GM23248 (cell line): ENCODE measurements around the gene EME1. TPM values are rescaled to one million over a fixed set of nuclear protein-coding genes. Genes with fewer than 3 reads are reported as not detected.
"Not testable (repeated sequence)": the region's sequence is repeated elsewhere in the genome, so short reads cannot be mapped to it uniquely, and the experiment has no call there.

Experiments
- DNase-seq: peaks from one replicate; pipeline ENCODE4 v3.0.0-alpha.2; 2015
- H2AFZ ChIP-seq: fragments of 200-600 bp; sonication (generic); 2 replicates; pipeline ENCODE4 v1.6.1; 2016; ENCODE audit warnings: antibody characterized with exemption
- H3F3A ChIP-seq: fragments of 200-600 bp; sonication (generic); 2 replicates; pipeline ENCODE4 v1.6.1; 2016; ENCODE audit warnings: mild to moderate bottlenecking, antibody characterized with exemption, mixed run types; ENCODE audit not compliant: insufficient read depth
- H3K27ac ChIP-seq: fragments of 200-600 bp; sonication (generic); 2 replicates; pipeline ENCODE4 v1.5.1; 2016; ENCODE audit warnings: mild to moderate bottlenecking
- H3K27me3 ChIP-seq: fragments of 200-600 bp; sonication (generic); replicated peaks from 2 replicates; pipeline ENCODE4 v1.6.1; 2016; ENCODE audit warnings: mild to moderate bottlenecking; ENCODE audit not compliant: insufficient read depth
- H3K36me3 ChIP-seq: fragments of 200-600 bp; sonication (generic); 2 replicates; pipeline ENCODE4 v1.6.1; 2016; ENCODE audit warnings: low read depth, mild to moderate bottlenecking
- H3K4me1 ChIP-seq: fragments of 200-600 bp; sonication (generic); 2 replicates; pipeline ENCODE4 v1.6.1; 2016; ENCODE audit warnings: mild to moderate bottlenecking; ENCODE audit not compliant: insufficient read depth
- H3K4me2 ChIP-seq: fragments of 200-600 bp; sonication (generic); one replicate; pipeline ENCODE4 v1.6.1; 2016; ENCODE audit warnings: mild to moderate bottlenecking; ENCODE audit not compliant: unreplicated experiment
- H3K4me3 ChIP-seq: fragments of 200-600 bp; sonication (generic); 2 replicates; pipeline ENCODE4 v1.5.1; 2016; ENCODE audit warnings: mild to moderate bottlenecking
- H3K79me2 ChIP-seq: fragments of 200-600 bp; sonication (generic); 2 replicates; pipeline ENCODE4 v1.6.1; 2016; ENCODE audit warnings: mild to moderate bottlenecking; ENCODE audit not compliant: insufficient read depth
- H3K9ac ChIP-seq: fragments of 200-600 bp; sonication (generic); 2 replicates; pipeline ENCODE4 v1.6.1; 2016; ENCODE audit warnings: mild to moderate bottlenecking
- H3K9me2 ChIP-seq: fragments of 200-600 bp; sonication (generic); 2 replicates; pipeline ENCODE4 v1.6.1; 2016; ENCODE audit warnings: mixed run types, mild to moderate bottlenecking, moderate library complexity; ENCODE audit not compliant: insufficient read depth
- H3K9me3 ChIP-seq: fragments of 200-600 bp; sonication (generic); one replicate; pipeline ENCODE4 v1.6.1; 2017; ENCODE audit warnings: low read depth
- H4K20me1 ChIP-seq: fragments of 200-600 bp; sonication (generic); 2 replicates; pipeline ENCODE4 v1.6.0; 2016; ENCODE audit not compliant: insufficient read depth
- EZH2 ChIP-seq: fragments of 200-600 bp; sonication (generic); IDR thresholded peaks from 2 replicates; pipeline ENCODE4 v1.6.1; 2018; ENCODE audit warnings: antibody characterized with exemption, mild to moderate bottlenecking; ENCODE audit not compliant: insufficient read depth, poor library complexity, severe bottlenecking
- EZH2phosphoT487 ChIP-seq: fragments of 200-600 bp; sonication (generic); IDR thresholded peaks from 2 replicates; pipeline ENCODE4 v1.6.1; 2018; ENCODE audit warnings: antibody characterized with exemption, moderate library complexity, mild to moderate bottlenecking, low read depth; ENCODE audit not compliant: insufficient read depth
- WGBS, 2 experiments: methylation state at CpG; one replicate each; pipeline ENCODE4 v1.1.6; 2015 to 2017; ENCODE audit warnings: low lambda C conversion rate in 2 of 2, low coverage in 1 of 2; ENCODE audit errors: missing lambda C conversion rate in 2 of 2; 5-methylcytosine and 5-hydroxymethylcytosine counted together
- in situ Hi-C: fragments of 300-500 bp; cut with MboI; formaldehyde crosslinking; loops from 2 replicates; pipeline ENCODE4 v1.15.0; 2020
- polyA plus RNA-seq: library from polyadenylated mRNA; unstranded; fragments of >200 nt; fragmentation: Nextera tagmentation; extraction: Ambion mirVana; gene quantifications from 2 replicates; pipeline ENCODE4 v1.2.1, GENCODE V29; 2016
- total RNA-seq: library from RNA; depleted of rRNA; stranded (reverse); fragments of >200 nt; shearing (Covaris generic); gene quantifications from 2 replicates; pipeline ENCODE4 v1.2.3, GENCODE V29; 2014

The EME1 gene
- total and polyA plus RNA-seq, 2 experiments from 2014 or later = 4.1 to 4.3 TPM

GRCh38 chr17:50405351-50405750, 32.3 kb downstream of the EME1 start:
- in situ Hi-C loops, H2AFZ ChIP-seq, H3K36me3 ChIP-seq, H3K4me3 ChIP-seq, H3K79me2 ChIP-seq, H3K9ac ChIP-seq, H3F3A ChIP-seq, H3K27me3 ChIP-seq, H3K27ac ChIP-seq, DNase-seq, H3K4me1 ChIP-seq, H3K9me2 ChIP-seq, H3K9me3 ChIP-seq, H4K20me1 ChIP-seq, H3K4me2 ChIP-seq: not testable (repeated sequence)
- WGBS, 2 experiments = 53 to 55% methylated on average over 4 of the region's 4 CpGs

DNA sequence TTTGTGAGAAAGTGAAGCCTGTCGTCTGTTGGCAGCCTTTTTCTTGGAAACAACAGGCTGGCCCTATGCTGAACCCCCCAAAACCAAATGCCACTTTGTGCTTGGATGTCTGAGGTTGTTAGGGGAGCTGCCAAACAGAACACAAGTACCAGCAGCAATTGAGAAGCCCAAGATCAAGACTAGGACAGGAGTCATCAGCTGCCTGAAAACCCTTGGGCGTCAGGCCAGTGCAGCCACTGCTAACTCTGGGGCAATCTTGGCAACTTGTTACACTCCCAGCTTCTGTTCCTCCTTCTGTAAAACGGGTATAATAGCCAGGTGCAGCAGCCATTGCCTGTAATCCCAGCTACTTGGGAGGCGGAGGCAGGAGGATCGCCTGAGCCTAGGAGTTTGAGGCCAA, 33.5 kb downstream of the EME1 start:
- Histone ChIP-seq H3F3A (no peaks in the 10 kb centered on the region), H3K4me3 (no peak overlapping the region), H2AFZ (no peak overlapping the region), H3K9me2 (no peaks in the 10 kb centered on the region), H3K4me2 (no peak overlapping the region), H3K27ac (no peak overlapping the region), H3K79me2 (no peaks in the 10 kb centered on the region), H4K20me1 (no peaks in the 10 kb centered on the region), H3K4me1 (no peaks in the 10 kb centered on the region), H3K36me3 (no peaks in the 10 kb centered on the region), H3K9me3 (no peaks in the 10 kb centered on the region), H3K9ac (no peak overlapping the region), H3K27me3 (peaks cover 5% of the 10 kb centered on the region; the same call in 1 of the 2 replicates)
- WGBS, 2 experiments = 57 to 65% methylated on average over 5 of the region's 5 CpGs
- TF ChIP-seq EZH2 (no peak), EZH2phosphoT487 (no peak)
- no peak for DNase-seq
- in situ Hi-C loops = no loop called here

- no peak overlapping the region for H3K4me2 ChIP-seq
- H2AFZ ChIP-seq = no peak overlapping the region
- H3K4me1 ChIP-seq = no peaks in the 10 kb centered on the region
- no peaks in the 10 kb centered on the region for H3K9me2 ChIP-seq
- H4K20me1 ChIP-seq = no peaks in the 10 kb centered on the region
- H3K79me2 ChIP-seq = no peaks in the 10 kb centered on the region
- WGBS, 2 experiments = 65 to 66% methylated on average over 4 of the region's 4 CpGs
- H3K27me3 ChIP-seq = peaks cover 5% of the 10 kb centered on the region; the same call in 1 of the 2 replicates
- in situ Hi-C loops = no loop called here
- no peaks in the 10 kb centered on the region for H3K9me3 ChIP-seq
- DNase-seq = no peak
- no peaks in the 10 kb centered on the region for H3F3A ChIP-seq
- no peak overlapping the region for H3K27ac ChIP-seq
- no peak overlapping the region for H3K9ac ChIP-seq
- no peak overlapping the region for H3K4me3 ChIP-seq
- H3K36me3 ChIP-seq = no peaks in the 10 kb centered on the region
- no peak for TF ChIP-seq EZH2phosphoT487
- TF ChIP-seq EZH2 = no peak
Observed at GRCh38 chr17:50407921-50408320, 34.9 kb downstream of the EME1 start.

GRCh38 chr17:50412188-50412732, 39.2 kb downstream of the EME1 start:
- Histone ChIP-seq H3K9me3 (no peaks in the 10 kb centered on the region), H3K4me1 (no peaks in the 10 kb centered on the region), H4K20me1 (no peaks in the 10 kb centered on the region), H3K36me3 (no peaks in the 10 kb centered on the region), H3K4me3 (no peak overlapping the region), H3K27ac (no peak overlapping the region), H3K4me2 (no peak overlapping the region), H3K79me2 (no peaks in the 10 kb centered on the region), H3K9me2 (no peaks in the 10 kb centered on the region), H3K27me3 (no peaks in the 10 kb centered on the region; the same call in 1 of the 2 replicates), H3K9ac (no peak overlapping the region), H3F3A (no peaks in the 10 kb centered on the region), H2AFZ (no peak overlapping the region)
- in situ Hi-C loops = no loop called here
- DNase-seq = no peak
- 87 to 90% methylated on average over 4 of the region's 4 CpGs for WGBS, 2 experiments
- TF ChIP-seq EZH2 = no peak
- TF ChIP-seq EZH2phosphoT487 = no peak

DNA sequence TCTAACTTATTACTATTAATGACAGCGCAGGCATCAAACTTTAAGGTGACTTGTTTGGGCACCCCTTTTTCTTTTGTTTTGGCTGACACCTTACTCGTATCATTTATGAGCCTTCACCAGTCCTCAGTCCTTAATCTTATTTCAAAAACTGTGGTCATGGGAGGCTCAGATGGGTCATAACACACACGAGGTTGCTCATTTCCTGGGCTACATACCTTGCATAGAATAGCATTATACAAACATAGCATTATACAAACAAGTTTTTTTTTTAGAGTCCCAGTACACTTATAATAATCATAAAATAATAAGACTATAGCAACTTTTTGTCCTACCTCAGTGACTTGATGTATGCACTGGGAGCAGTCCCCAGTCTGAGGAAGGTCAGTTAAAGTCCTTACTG, 41.8 kb downstream of the EME1 start:
- no peaks in the 10 kb centered on the region; the same call in 1 of the 2 replicates for H3K27me3 ChIP-seq
- no peak overlapping the region for H2AFZ ChIP-seq
- in situ Hi-C loops = no loop called here
- peak; percentile 8 for DNase-seq
- no peak overlapping the region for H3K27ac ChIP-seq
- no peak for TF ChIP-seq EZH2phosphoT487
- no peak for TF ChIP-seq EZH2
- no peaks in the 10 kb centered on the region for H3K9me2 ChIP-seq
- H3K4me1 ChIP-seq = no peaks in the 10 kb centered on the region
- H3K79me2 ChIP-seq = no peaks in the 10 kb centered on the region
- no peak overlapping the region for H3K4me3 ChIP-seq
- H3F3A ChIP-seq = no peaks in the 10 kb centered on the region
- no peaks in the 10 kb centered on the region for H3K36me3 ChIP-seq
- 55 to 59% methylated on average over 3 of the region's 3 CpGs for WGBS, 2 experiments
- no peak overlapping the region for H3K4me2 ChIP-seq
- no peaks in the 10 kb centered on the region for H3K9me3 ChIP-seq
- H3K9ac ChIP-seq = no peak overlapping the region
- H4K20me1 ChIP-seq = no peaks in the 10 kb centered on the region

DNA sequence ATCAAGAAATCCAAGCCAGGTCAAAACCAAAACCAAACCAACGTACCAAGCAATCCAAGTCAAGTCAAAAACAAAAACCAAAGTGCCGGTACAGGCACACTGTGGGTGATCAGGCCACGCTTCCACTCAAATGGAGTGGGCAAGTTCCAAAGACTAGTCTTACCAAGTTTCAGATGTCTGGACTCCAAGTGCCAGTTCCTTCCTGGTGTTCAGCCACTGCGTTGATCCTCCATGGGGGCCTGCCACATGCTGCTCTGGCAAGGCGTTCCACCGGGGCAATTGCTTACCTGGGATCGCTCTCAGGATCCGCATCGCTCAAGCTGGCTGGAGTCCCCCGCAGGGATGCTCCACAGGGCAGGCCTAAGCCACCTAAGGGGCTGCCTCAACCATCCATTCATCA, 46.5 kb downstream of the EME1 start:
- in situ Hi-C loops, H3K9me3 ChIP-seq, H3K9ac ChIP-seq, H3K4me3 ChIP-seq, DNase-seq, H4K20me1 ChIP-seq, H2AFZ ChIP-seq, H3K4me2 ChIP-seq, H3K36me3 ChIP-seq, H3K27ac ChIP-seq, H3K9me2 ChIP-seq, H3K27me3 ChIP-seq, H3K79me2 ChIP-seq: not testable (repeated sequence)
- Histone ChIP-seq H3K4me1 (peaks cover 20% of the 10 kb centered on the region), H3F3A (peaks cover 18% of the 10 kb centered on the region)
- WGBS, 2 experiments = 97 to 99% methylated on average over 10 of the region's 10 CpGs
